RPMI7951 (cell line): ENCODE measurements around the gene SCUBE3. TPM values are rescaled to one million over a fixed set of nuclear protein-coding genes. Genes with fewer than 3 reads are reported as not detected.

Experiments used
- DNase-seq: peaks from one replicate; pipeline ENCODE4 v3.0.0-alpha.2; 2012; ENCODE audit warnings: low read depth
- total RNA-seq: library from RNA; depleted of rRNA; stranded (reverse); fragments of >200 nt; shearing (Covaris generic); gene quantifications from 2 replicates; pipeline ENCODE4 v1.2.3, GENCODE V29; 2014

The SCUBE3 gene
- total RNA-seq, 1 experiment from 2014 or later: 0.24 TPM

GRCh38 chr6:35272005-35272404 lies 58.2 kb downstream of the SCUBE3 start:
- no peak for DNase-seq

- no peak for DNase-seq
These were observed 60.2 kb downstream of the SCUBE3 start for GRCh38 chr6:35273822-35274559.

DNA sequence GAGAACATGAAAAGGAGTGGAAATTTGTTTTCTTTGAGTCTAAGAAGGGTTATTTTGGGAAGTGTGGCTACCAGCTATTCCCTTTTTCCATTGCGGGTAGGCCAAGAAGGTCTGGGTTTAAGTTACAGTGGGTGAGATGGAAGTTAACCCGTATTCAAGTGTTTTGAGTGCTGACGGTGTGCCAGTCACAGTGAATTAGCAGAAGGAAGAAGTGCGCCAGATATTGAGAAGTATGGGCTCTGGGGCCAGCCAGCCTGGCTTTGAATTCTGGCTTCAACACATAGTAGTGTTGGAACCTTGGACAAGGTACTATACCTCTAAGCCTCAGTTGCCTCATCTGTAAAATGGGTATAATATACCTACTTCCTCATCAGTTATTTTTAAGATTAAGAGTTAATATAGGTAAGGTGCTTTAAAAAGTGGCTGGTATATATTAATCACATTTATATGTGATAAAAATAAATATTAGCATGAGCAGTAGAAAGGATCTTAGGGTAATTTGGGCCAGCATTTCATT lies 62.0 kb downstream of the SCUBE3 start:
- no peak for DNase-seq

DNA sequence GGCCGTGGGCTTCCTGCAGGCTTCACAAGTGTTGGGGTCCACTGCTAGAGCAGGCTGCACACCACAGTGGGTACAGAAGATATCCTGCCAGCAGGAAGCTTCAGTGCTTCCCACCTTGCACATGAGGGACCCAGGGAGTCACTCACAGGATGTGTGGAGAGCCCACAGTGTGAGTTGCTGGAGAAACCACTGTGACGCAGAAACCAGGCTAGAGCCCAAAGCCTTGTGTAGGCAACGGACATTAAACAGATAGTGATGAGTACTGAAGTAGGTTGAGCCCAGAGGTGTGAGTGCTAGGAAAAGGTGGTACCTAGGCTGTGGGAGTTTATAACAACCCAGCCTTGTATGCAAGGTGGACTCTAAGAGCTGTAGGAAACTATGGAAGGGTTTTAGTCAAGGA lies 65.0 kb downstream of the SCUBE3 start:
- DNase-seq: no peak

GRCh38 chr6:35280903-35281302 lies 67.1 kb downstream of the SCUBE3 start:
- peak; percentile 14 for DNase-seq

DNA sequence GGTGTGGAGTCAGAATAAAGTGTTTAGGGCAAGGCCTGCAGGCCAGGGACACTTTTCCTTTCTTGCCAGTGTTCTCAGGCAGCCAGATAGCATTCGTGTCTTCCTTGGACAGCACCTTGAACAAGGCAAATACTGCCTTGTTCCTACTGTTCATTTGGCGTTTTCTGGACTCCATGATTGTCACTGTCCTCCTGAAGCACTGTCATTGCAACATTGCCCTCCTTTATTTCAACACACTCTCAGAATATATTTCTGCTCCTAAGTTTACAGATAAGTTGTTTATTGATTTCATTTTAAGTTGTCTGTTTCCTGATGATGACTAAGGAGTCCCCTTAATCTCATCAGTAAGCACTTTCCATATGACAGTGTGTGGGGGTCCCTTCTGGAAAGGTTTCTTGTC lies 68.7 kb downstream of the SCUBE3 start:
- no peak for DNase-seq

- no peak for DNase-seq
These were observed 69.6 kb downstream of the SCUBE3 start for GRCh38 chr6:35283361-35283760.

- no peak for DNase-seq
These were observed 74.1 kb downstream of the SCUBE3 start for GRCh38 chr6:35287671-35288396.

DNA sequence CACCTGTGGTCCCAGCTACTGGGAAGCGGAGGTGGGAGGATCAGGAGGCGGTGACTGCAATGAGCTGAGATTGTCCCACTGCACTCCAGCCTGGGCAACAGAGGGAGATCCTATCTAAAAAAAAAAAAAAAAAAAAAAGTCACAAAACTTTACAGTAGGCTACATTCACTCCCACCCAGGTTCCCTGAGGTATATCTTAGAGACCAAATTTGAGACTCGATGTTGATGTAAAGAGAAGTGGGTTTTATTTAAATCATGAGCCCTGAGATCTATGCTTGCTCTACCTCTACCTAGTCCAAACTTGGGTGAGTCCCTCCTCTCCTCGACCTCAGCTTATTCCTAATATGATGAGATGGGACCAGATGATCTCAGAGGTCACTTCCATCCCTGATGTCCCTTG lies 75.1 kb downstream of the SCUBE3 start:
- DNase-seq: no peak

DNA sequence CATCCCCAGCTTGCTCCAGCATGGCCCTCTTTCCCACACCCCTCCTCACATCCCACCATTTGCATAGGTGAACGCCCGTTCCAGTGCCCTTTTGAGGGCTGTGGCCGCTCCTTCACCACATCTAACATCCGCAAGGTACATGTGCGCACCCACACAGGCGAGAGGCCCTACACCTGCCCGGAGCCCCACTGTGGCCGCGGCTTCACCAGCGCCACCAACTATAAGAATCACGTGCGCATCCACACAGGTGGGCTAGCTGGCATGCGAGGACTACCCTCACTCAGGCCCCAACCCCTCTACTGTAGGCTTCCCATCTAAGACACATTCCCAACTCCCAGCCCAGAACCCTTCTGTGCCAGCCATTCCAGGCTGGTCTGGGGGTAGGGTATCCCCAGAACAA lies 77.7 kb downstream of the SCUBE3 start:
- no peak for DNase-seq

GRCh38 chr6:35292494-35292893 lies 78.7 kb downstream of the SCUBE3 start:
- no peak for DNase-seq

GRCh38 chr6:35293681-35294080 lies 79.9 kb downstream of the SCUBE3 start:
- DNase-seq: no peak

- DNase-seq: peak; percentile 26
These were observed 80.7 kb downstream of the SCUBE3 start for GRCh38 chr6:35294308-35294945.

- no peak for DNase-seq
These were observed 81.3 kb downstream of the SCUBE3 start for GRCh38 chr6:35295036-35295435.

- DNase-seq: no peak
These were observed 82.0 kb downstream of the SCUBE3 start for GRCh38 chr6:35295521-35296315.

GRCh38 chr6:35296931-35297600 lies 83.3 kb downstream of the SCUBE3 start:
- no peak for DNase-seq

DNA sequence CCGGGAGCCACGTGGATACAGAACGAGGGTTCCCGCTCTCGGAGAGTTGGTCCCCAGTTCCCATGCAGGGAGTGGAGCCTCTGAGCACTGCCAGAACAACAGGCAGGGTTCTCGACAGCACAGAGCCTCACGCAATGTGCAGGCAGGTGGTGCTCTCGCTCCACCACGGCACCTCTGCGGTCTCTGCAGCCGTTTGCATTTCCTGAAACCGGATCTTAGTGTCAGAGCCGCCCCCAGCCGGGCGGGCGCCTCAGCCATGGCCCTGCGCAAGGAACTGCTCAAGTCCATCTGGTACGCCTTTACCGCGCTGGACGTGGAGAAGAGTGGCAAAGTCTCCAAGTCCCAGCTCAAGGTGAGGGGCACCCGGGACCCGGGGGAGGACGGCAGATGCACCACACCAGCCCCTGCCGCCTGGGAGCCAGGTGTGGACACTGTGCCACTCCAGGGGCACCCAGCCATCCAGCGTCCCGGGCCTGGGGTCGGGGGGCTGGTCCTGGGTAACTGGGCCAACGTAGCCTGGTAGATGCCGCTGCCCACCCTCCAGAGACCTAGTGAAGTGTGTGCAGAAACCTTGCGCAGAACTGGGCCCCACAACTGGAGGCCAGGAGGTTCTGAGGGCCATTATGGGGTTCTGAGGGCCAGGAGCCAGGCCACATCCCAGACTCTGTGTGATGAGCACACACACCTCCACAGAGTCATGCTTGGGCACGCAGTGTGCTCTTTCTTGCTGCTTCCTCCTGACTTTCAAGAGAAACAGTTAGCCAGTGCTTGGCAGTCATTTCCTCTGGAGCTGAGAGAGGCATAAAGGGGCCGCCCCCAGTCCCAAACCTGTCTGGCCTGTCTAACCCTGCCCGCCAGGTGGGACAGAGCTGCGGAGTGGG lies 84.1 kb downstream of the SCUBE3 start, which contains the start of gene DEF6:
DEF6 (plus strand) TSS at position 218 of the 881 bp plus-strand sequence; CDS start at position 257, 39 bp downstream.
- DNase-seq: peak; percentile 68

DNA sequence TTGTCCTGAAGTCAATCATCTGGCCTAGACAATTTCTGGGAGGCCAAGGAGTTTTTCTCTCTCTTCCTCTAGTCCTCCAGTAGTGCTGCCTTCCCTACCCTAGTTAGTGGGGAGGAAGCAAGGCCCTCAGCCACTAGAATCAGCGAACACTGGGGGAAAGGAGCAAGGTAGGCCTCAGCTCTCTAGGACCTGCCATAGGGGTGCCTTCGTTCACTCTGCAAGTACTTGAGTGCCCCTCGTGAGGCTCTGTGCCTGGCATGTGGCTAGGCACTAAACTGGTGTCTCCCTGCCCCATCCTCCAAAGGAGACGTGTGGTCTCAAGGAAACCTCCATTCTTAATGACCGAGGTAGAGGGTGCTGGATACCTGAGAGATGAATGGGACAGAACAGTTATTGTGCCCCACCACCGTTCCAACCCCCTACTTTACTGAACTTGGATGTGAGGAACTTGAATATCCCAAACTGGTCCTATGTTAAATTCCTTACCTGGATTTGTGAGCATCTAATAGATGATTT lies 84.9 kb downstream of the SCUBE3 start:
- no peak for DNase-seq

DNA sequence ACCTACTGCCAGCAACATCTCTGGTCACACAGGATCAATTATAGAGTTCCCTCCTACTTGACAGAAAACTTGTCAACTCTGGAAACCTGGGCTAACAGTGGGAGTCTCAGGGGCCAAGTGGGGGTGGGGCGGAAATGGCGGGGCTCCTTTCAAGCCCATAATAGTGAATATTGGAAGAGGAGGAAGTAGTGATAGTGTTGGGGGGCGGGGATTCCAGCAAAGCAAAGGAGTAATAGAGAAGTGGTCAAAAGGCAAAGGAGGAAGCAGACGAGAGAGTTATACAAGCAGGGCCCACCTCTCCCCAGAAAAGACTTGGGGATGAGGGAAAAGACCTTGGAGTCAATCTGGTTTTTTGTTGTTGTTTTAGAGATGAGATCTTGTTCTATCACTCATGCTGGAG lies 85.9 kb downstream of the SCUBE3 start:
- DNase-seq: no peak

GRCh38 chr6:35300848-35301247 lies 87.1 kb downstream of the SCUBE3 start:
- no peak for DNase-seq
